ENCODE data around the gene LAMA5. TPM values are rescaled to one million over a fixed set of nuclear protein-coding genes. Genes with fewer than 3 reads are reported as not detected.

The LAMA5 gene
- total RNA-seq, 1 experiment from 2014 or later: 266 TPM

GRCh38 chr20:62360854-62361798 is 6.0 kb downstream of the LAMA5 start:
- Mint-ChIP-seq H3K4me1 (ENCODE audit: insufficient read depth, unreplicated experiment) (peaks cover 45% of the 10 kb centered on the region), H3K4me3 (ENCODE audit: unreplicated experiment) (peak overlapping the region; percentile 61), H3K27ac (ENCODE audit: low read depth, unreplicated experiment) (no peak overlapping the region), H3K27me3 (ENCODE audit: insufficient read depth, unreplicated experiment) (no peaks in the 10 kb centered on the region), H3K36me3 (ENCODE audit: insufficient read depth, unreplicated experiment) (peaks cover 43% of the 10 kb centered on the region), H3K9me3 (ENCODE audit: unreplicated experiment) (no peaks in the 10 kb centered on the region)
- CTCF ChIA-PET: interaction anchor here (5.8 to 8.3 kb wide), 2 partner anchors 9 to 16 kb away, joined by 63 to 87 read pairs; no protein-coding TSS in a partner anchor
- BruUV-seq (replicated peaks): no TSS peak
- DNase-seq (ENCODE audit: unreplicated experiment): peak; percentile 78
- intact Hi-C loops (cut with micrococcal nuclease): no loop called here
- POLR2A ChIA-PET: interaction anchor here (0.8 to 12.9 kb wide), 8 partner anchors 9 to 297 kb away, joined by 3 to 347 read pairs (median 69); partner anchors contain the start of genes ADRM1 and RPS21
- TF ChIP-seq, protein P1, sequence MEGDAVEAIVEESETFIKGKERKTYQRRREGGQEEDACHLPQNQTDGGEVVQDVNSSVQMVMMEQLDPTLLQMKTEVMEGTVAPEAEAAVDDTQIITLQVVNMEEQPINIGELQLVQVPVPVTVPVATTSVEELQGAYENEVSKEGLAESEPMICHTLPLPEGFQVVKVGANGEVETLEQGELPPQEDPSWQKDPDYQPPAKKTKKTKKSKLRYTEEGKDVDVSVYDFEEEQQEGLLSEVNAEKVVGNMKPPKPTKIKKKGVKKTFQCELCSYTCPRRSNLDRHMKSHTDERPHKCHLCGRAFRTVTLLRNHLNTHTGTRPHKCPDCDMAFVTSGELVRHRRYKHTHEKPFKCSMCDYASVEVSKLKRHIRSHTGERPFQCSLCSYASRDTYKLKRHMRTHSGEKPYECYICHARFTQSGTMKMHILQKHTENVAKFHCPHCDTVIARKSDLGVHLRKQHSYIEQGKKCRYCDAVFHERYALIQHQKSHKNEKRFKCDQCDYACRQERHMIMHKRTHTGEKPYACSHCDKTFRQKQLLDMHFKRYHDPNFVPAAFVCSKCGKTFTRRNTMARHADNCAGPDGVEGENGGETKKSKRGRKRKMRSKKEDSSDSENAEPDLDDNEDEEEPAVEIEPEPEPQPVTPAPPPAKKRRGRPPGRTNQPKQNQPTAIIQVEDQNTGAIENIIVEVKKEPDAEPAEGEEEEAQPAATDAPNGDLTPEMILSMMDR (IDR thresholded peaks at IDR 0.05; ENCODE audit: unreplicated experiment): no peak

GRCh38 chr20:62359491-62360121 is 7.5 kb downstream of the LAMA5 start:
- Mint-ChIP-seq H3K27me3 (ENCODE audit: insufficient read depth, unreplicated experiment) (no peaks in the 10 kb centered on the region), H3K9me3 (ENCODE audit: unreplicated experiment) (no peaks in the 10 kb centered on the region), H3K36me3 (ENCODE audit: insufficient read depth, unreplicated experiment) (peaks cover 40% of the 10 kb centered on the region), H3K27ac (ENCODE audit: low read depth, unreplicated experiment) (no peak overlapping the region), H3K4me1 (ENCODE audit: insufficient read depth, unreplicated experiment) (peaks cover 32% of the 10 kb centered on the region), H3K4me3 (ENCODE audit: unreplicated experiment) (peak overlapping the region; percentile 33)
- ChIA-PET CTCF (interaction anchor here (0.6 to 3.5 kb wide), 6 partner anchors 9 to 67 kb away, joined by 3 to 15 read pairs (median 6); no protein-coding TSS in a partner anchor), POLR2A (interaction anchor here (0.6 to 5.4 kb wide), 8 partner anchors 8 to 170 kb away, joined by 3 to 106 read pairs (median 4); partner anchors contain the start of gene LAMA5)
- DNase-seq (ENCODE audit: unreplicated experiment): peak; percentile 94
- intact Hi-C loops (cut with micrococcal nuclease): no loop called here
- no TSS peak for BruUV-seq (replicated peaks)
- TF ChIP-seq, protein P1 (IDR thresholded peaks at IDR 0.05; ENCODE audit: unreplicated experiment): no peak

GRCh38 chr20:62359043-62359490 is 8.0 kb downstream of the LAMA5 start:
- Mint-ChIP-seq H3K27me3 (ENCODE audit: insufficient read depth, unreplicated experiment) (no peaks in the 10 kb centered on the region), H3K9me3 (ENCODE audit: unreplicated experiment) (no peaks in the 10 kb centered on the region), H3K27ac (ENCODE audit: low read depth, unreplicated experiment) (no peak overlapping the region), H3K36me3 (ENCODE audit: insufficient read depth, unreplicated experiment) (peaks cover 37% of the 10 kb centered on the region), H3K4me3 (ENCODE audit: unreplicated experiment) (peak overlapping the region; percentile 53), H3K4me1 (ENCODE audit: insufficient read depth, unreplicated experiment) (peaks cover 31% of the 10 kb centered on the region)
- TF ChIP-seq, protein P1 (IDR thresholded peaks at IDR 0.05; ENCODE audit: unreplicated experiment): no peak
- intact Hi-C loops (cut with micrococcal nuclease): no loop called here
- POLR2A ChIA-PET: interaction anchor here (0.6 to 5.4 kb wide), 10 partner anchors 9 to 170 kb away, joined by 3 to 106 read pairs (median 4); partner anchors contain the start of gene LAMA5
- BruUV-seq (replicated peaks): no TSS peak
- CTCF ChIA-PET: interaction anchor here (0.6 to 3.5 kb wide), 6 partner anchors 9 to 67 kb away, joined by 3 to 15 read pairs (median 6); no protein-coding TSS in a partner anchor
- no peak for DNase-seq (ENCODE audit: unreplicated experiment)
